Fibroblast of lung (primary cell): ENCODE results near the gene INSYN1. TPM values are rescaled to one million over a fixed set of nuclear protein-coding genes. Genes with fewer than 3 reads are reported as not detected.

ENCODE experiments used
- DNase-seq, 2 donors: peaks; one replicate each; pipeline versions ENCODE4 v3.0.0 to v3.0.0-alpha.2; 2010; ENCODE audit warnings: low read depth in 2 of 2
- H2AFZ ChIP-seq: 2 replicates; pipeline ENCODE4 v1.5.1; 2012; ENCODE audit warnings: low read length, control low read depth, inconsistent platforms
- H3K27ac ChIP-seq: 2 replicates; pipeline ENCODE4 v1.5.1; 2011; ENCODE audit warnings: low read length, control low read depth; ENCODE audit not compliant: insufficient read depth
- H3K27me3 ChIP-seq: 2 replicates; pipeline ENCODE4 v1.5.1; 2011; ENCODE audit warnings: mild to moderate bottlenecking, low read length; ENCODE audit not compliant: control insufficient read depth, insufficient read depth
- H3K36me3 ChIP-seq: 2 replicates; pipeline ENCODE4 v1.5.1; 2011; ENCODE audit warnings: low read length; ENCODE audit not compliant: control insufficient read depth, insufficient read depth
- H3K4me1 ChIP-seq: 2 replicates; pipeline ENCODE4 v1.5.1; 2011; ENCODE audit warnings: low read length; ENCODE audit not compliant: control insufficient read depth, insufficient read depth; ENCODE audit errors: extremely low read depth
- H3K4me2 ChIP-seq: 2 replicates; pipeline ENCODE4 v1.5.1; 2011; ENCODE audit warnings: low read length, control low read depth; ENCODE audit not compliant: insufficient read depth; ENCODE audit errors: extremely low read depth
- H3K4me3 ChIP-seq, 4 experiments: fragments of 200-600 bp in 1 of 4; sonication (generic) in 1 of 4; replicated peaks in 1 of 4; 2 replicates each; pipeline ENCODE4 v1.5.1; 2011 to 2016; ENCODE audit warnings: low read length in 4 of 4, low read depth in 3 of 4, mild to moderate bottlenecking in 3 of 4, control low read depth in 2 of 4, inconsistent platforms in 1 of 4, mixed read lengths in 1 of 4; ENCODE audit not compliant: insufficient read depth in 1 of 4; ENCODE audit errors: control extremely low read depth in 1 of 4
- H3K79me2 ChIP-seq: 2 replicates; pipeline ENCODE4 v1.5.1; 2012; ENCODE audit warnings: mild to moderate bottlenecking, low read length, inconsistent platforms; ENCODE audit not compliant: control insufficient read depth, insufficient read depth
- H3K9ac ChIP-seq: 2 replicates; pipeline ENCODE4 v1.5.1; 2011; ENCODE audit warnings: mild to moderate bottlenecking, low read length, control low read depth; ENCODE audit not compliant: insufficient read depth
- H3K9me3 ChIP-seq: 2 replicates; pipeline ENCODE4 v1.5.1; 2012; ENCODE audit warnings: low read depth, low read length; ENCODE audit not compliant: control insufficient read depth, insufficient read depth
- H4K20me1 ChIP-seq: 2 replicates; pipeline ENCODE4 v1.5.1; 2011; ENCODE audit warnings: low read length; ENCODE audit not compliant: control insufficient read depth, insufficient read depth; ENCODE audit errors: extremely low read depth
- EZH2 ChIP-seq: IDR thresholded peaks from 2 replicates; pipeline ENCODE4 v1.5.1; 2012; ENCODE audit warnings: low read length, control low read depth, mild to moderate bottlenecking; ENCODE audit errors: missing control alignments
- polyA plus RNA-seq, 2 donors: library from polyadenylated mRNA; depleted of rRNA in 1 of 2; stranded (reverse) in 1 of 2; unstranded in 1 of 2; fragments of >200 nt; gene quantifications; 2 replicates each; pipeline ENCODE4 v1.2.1, GENCODE V29; 2011 to 2012; ENCODE audit warnings: missing spikeins in 1 of 2
- total RNA-seq: library from RNA; depleted of rRNA; stranded (reverse); fragments of >200 nt; gene quantifications from 2 replicates; pipeline ENCODE4 v1.2.1, GENCODE V29; 2014
- TF ChIP-seq, protein P1 (sequence below), 2 donors: IDR thresholded peaks in 1 of 2; conservative IDR thresholded peaks in 1 of 2; 1 replicate in 1 of 2; 2 replicates in 1 of 2; pipeline ENCODE4 v1.5.1; 2011 to 2012; ENCODE audit warnings: low read length in 2 of 2, control low read depth in 1 of 2, inconsistent platforms in 1 of 2, low read depth in 1 of 2, mild to moderate bottlenecking in 1 of 2

Gene INSYN1
- total and polyA plus RNA-seq, 2 donors (not counting 1 experiment from before 2014, with no cell fraction given) = 0.51 to 1.2 TPM

DNA sequence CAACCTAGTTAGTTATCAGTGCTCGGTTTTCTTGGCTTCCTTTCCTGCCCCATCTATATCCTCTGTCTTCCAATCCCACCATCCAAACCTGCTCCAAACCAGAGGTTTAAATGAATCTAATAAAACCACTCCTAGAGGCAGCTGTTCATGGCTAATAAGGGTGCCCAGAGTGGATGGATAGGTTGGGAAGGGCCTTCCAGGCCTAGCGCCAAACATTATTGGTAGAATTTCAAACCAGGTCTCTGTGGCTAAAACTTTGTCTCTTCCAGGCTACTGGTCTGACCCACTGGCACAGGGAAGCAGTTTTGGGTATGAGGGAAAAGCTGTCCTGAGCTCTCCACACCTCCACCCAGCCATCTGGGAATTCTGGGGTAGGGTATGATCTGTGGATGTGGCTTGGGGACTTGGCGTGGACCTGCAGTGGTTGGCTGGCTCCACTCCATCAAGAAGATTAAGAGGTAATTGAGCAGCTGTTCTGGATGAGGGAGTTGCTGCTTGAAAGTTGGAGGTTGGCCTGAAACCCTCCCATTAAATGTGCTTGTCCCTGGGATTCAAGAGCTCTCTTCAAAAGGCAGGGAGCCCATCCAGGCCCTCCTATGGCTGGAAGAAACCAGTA, 29.3 kb upstream of the INSYN1 start:
- no peaks in the 10 kb centered on the region for H3K9me3 ChIP-seq
- no peak for TF ChIP-seq EZH2
- TF ChIP-seq, protein P1, sequence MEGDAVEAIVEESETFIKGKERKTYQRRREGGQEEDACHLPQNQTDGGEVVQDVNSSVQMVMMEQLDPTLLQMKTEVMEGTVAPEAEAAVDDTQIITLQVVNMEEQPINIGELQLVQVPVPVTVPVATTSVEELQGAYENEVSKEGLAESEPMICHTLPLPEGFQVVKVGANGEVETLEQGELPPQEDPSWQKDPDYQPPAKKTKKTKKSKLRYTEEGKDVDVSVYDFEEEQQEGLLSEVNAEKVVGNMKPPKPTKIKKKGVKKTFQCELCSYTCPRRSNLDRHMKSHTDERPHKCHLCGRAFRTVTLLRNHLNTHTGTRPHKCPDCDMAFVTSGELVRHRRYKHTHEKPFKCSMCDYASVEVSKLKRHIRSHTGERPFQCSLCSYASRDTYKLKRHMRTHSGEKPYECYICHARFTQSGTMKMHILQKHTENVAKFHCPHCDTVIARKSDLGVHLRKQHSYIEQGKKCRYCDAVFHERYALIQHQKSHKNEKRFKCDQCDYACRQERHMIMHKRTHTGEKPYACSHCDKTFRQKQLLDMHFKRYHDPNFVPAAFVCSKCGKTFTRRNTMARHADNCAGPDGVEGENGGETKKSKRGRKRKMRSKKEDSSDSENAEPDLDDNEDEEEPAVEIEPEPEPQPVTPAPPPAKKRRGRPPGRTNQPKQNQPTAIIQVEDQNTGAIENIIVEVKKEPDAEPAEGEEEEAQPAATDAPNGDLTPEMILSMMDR (conservative IDR thresholded peaks at IDR 0.05 in 1 of 2, IDR thresholded peaks at IDR 0.05 in 1 of 2; ENCODE audit: low read depth in 1 of 2, low read length in 2 of 2) = no peak
- no peaks in the 10 kb centered on the region for H3K27me3 ChIP-seq
- no peak for DNase-seq
- H3K9ac ChIP-seq = no peak overlapping the region
- no peaks in the 10 kb centered on the region for H3K36me3 ChIP-seq
- no peaks in the 10 kb centered on the region for H4K20me1 ChIP-seq
- H3K79me2 ChIP-seq = no peaks in the 10 kb centered on the region
- H2AFZ ChIP-seq = no peak overlapping the region
- no peak overlapping the region for H3K27ac ChIP-seq
- H3K4me2 ChIP-seq = no peak overlapping the region
- H3K4me1 ChIP-seq = no peaks in the 10 kb centered on the region
- H3K4me3 ChIP-seq = no peak overlapping the region

DNA sequence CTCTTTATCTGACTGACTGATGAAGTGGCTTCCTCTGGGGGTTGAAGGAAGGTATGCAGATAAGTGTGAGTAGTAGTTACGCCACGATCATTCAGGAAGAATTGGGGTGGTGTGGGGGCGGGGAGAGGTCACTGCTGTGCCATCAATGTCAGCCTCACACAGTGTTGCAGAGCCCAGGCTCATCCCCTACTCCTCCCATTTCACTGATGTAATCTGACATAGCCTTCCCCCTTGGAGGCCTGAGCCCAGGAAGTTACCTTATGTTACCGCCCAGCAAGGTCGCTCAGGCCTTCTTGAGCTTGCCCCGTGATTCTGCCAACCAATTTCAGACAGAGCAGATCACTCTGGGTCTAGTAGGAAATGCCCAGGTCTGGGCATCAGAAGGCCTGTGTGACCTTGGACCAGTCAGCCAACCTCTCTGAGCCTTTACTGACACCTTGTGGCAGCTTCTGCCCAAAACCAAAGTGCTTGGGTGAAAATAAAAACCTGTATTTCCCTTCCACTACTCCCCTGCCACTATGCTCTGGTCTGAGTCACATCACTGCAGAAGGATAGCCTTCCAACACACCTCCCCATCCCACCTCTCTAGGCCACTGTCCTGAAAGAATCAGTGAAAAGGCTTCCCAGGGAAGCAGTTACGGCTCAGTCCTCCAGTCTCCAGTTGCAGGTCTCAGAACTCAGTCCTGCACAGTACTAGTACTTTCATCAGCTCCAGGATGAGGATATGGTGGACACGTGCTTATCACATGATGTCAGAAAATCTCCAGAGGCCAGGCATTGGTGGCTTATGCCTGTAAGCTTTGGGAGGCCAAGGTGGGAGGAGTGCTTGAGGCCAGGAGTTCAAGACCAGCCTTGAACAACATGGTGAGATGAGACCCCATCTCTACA, 28.1 kb upstream of the INSYN1 start:
- no peak overlapping the region for H2AFZ ChIP-seq
- no peaks in the 10 kb centered on the region for H4K20me1 ChIP-seq
- no peak overlapping the region for H3K4me3 ChIP-seq
- H3K9ac ChIP-seq = no peak overlapping the region
- peaks cover 3% of the 10 kb centered on the region for H3K27me3 ChIP-seq
- H3K4me2 ChIP-seq = no peak overlapping the region
- TF ChIP-seq, protein P1 (conservative IDR thresholded peaks at IDR 0.05 in 1 of 2, IDR thresholded peaks at IDR 0.05 in 1 of 2; ENCODE audit: low read depth in 1 of 2, low read length in 2 of 2) = peak; percentile 21 to 31
- no peak for TF ChIP-seq EZH2
- no peak overlapping the region for H3K27ac ChIP-seq
- H3K79me2 ChIP-seq = no peaks in the 10 kb centered on the region
- H3K4me1 ChIP-seq = no peaks in the 10 kb centered on the region
- H3K9me3 ChIP-seq = no peaks in the 10 kb centered on the region
- H3K36me3 ChIP-seq = no peaks in the 10 kb centered on the region
- DNase-seq = peak; percentile 4 to 9

DNA sequence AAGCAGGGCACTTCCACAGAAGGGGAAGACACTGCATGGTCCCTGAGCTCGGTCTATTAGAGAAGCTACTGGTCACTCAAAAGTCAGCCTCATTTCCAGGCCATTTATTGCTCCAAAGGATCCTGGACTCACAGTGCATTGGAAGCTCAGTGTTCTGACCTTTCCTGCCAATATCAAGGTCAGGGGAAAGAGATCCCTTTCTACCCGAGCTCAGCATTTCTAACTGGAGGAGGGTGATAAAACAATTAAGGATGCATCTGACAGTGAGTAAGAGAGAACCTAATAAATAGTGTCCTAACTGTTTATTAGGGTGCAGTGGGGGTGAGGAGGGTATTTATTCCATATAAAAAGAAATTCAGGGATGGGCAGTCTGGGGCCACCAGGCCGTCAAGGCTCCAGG, 26.8 kb upstream of the INSYN1 start:
- H4K20me1 ChIP-seq = no peaks in the 10 kb centered on the region
- no peak overlapping the region for H3K4me2 ChIP-seq
- peaks cover 3% of the 10 kb centered on the region for H3K27me3 ChIP-seq
- no peak overlapping the region for H3K9ac ChIP-seq
- no peak overlapping the region for H3K27ac ChIP-seq
- no peak overlapping the region for H3K4me3 ChIP-seq
- no peaks in the 10 kb centered on the region for H3K79me2 ChIP-seq
- H3K9me3 ChIP-seq = no peaks in the 10 kb centered on the region
- no peaks in the 10 kb centered on the region for H3K36me3 ChIP-seq
- H2AFZ ChIP-seq = no peak overlapping the region
- DNase-seq = no peak
- no peaks in the 10 kb centered on the region for H3K4me1 ChIP-seq
- TF ChIP-seq EZH2 = no peak
- TF ChIP-seq, protein P1 (conservative IDR thresholded peaks at IDR 0.05 in 1 of 2, IDR thresholded peaks at IDR 0.05 in 1 of 2; ENCODE audit: low read depth in 1 of 2, low read length in 2 of 2) = no peak
